HG02763 (cell line): ENCODE measurements around the gene RNU5B-1.
"Not testable (repeated sequence)": the region's sequence is repeated elsewhere in the genome, so short reads cannot be mapped to it uniquely, and the experiment has no call there.

Source experiments
- ATAC-seq: cut with Tn5 transposase; IDR thresholded peaks from one replicate; pipeline ENCODE4 v1.9.1; 2021; ENCODE audit warnings: mild to moderate bottlenecking, moderate library complexity; ENCODE audit not compliant: unreplicated experiment

Gene RNU5B-1

DNA sequence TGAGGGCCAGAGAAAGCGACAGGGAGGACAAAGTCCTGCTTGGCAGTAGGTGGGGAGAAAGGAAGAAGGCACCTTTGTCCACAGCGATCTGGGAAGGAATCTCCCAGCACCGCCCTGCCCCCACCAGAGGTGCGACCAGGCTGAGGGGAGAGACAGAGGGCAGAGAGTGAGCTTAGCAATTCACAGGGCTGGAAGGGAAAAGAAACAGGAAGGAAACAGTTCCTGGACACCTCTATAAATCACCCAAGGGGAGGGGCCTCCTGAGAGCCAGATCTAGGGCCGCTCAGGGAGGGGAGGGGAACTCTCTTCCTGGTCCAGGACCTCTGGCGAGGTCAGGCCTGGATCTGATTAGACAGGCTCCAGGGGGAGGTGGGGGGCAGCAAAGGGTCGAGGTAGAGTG is 35.4 kb downstream of the RNU5B-1 start:
- no peak for ATAC-seq

DNA sequence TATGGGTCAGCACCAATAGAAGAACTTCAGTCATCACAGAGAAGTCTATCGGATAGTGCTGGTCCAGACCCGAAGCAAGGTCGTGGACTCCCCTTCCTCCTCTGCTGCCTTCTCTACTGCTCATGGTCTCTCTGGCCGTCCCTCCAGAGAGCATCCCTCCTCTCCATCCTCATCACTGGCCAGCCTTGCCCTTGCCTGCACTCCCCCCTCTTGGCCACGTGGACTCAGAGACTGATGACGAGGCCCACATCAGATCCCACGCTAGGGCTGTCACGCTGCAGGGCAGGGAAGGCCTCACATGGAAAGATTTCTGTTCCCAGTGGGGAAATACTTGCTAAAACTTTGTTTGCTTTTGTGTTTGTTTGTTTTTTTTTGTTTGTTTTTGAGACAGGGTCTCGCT is 38.0 kb downstream of the RNU5B-1 start:
- ATAC-seq: no peak

DNA sequence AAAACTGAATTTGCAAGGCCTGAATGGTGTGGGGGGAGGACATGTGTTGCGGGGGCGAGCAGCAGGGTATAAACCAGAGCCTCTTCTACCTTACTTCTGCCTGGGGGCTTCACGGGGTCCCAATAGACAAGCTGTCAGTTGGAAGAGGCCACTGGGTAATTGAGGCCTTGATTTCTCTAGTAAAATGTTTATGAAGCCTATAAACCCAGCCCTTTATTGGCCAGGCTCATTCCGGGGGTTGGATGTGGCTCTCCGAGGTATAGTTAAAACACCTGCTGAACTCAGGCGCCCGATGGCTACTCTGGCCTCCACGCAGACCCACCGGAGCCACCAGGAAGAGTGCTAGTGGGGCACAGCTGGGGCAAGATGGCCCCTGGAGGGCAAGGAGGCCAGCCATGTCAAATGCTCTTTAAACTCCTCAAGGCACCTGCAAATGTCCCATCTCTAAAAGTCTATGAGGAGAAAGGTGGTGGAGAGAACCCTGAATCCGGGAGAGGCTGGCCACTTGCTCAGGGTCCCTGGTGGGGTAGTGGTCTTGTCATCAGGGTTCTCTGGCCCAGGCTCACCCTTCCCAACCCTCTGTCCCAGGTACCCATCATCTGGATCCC is 39.0 kb downstream of the RNU5B-1 start:
- ATAC-seq: no peak

DNA sequence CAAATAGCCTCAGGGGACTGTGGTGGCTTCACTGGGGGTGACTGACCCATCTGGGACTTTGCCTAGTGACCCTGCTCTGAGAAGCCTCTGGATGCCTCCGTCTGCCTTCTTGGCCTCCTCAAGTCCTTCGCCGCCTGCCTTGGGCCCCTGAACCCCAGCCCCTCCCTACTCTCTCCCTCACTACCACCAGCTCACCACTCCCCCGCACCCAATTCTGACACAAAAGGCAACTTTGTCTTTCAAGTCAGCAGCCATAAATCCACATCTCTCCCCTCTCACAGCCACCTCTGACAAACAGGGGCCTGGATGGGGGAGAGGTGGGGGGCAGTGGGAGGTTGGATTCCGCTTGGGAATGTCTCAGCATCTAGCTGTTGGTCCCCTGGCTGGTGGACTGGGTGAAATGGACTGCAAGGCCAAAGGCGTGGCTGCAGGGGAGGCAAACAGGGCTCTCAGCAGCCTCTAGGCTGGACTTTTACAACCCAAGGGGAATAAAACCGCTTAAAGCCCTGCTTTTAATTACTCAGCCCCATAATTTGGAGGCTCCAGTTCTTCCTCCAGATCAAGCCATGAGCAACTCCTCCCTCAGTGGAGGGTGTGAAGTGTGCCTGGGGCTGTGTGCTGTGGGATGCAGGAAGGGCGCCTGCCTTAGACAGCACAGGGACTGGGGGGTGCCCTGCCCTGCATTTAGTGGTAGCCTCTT is 39.9 kb downstream of the RNU5B-1 start:
- no peak for ATAC-seq

DNA sequence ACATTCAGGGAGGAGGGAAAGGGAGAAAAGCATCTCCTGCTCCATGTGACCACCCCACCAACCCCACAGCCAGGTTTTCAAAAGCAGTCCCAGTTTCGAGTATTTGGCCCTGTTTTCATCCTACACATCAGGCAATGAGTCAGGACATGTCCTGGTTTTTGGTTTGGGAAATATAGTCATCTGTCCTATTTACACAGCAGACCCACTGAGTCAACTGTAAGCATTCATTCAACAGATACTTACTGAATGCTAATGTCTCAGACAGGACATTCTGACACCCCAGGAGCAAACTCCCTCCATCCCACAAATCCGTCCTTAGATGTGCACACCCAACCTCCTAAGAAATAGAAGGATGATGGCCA is 40.4 kb downstream of the RNU5B-1 start:
- no peak for ATAC-seq

DNA sequence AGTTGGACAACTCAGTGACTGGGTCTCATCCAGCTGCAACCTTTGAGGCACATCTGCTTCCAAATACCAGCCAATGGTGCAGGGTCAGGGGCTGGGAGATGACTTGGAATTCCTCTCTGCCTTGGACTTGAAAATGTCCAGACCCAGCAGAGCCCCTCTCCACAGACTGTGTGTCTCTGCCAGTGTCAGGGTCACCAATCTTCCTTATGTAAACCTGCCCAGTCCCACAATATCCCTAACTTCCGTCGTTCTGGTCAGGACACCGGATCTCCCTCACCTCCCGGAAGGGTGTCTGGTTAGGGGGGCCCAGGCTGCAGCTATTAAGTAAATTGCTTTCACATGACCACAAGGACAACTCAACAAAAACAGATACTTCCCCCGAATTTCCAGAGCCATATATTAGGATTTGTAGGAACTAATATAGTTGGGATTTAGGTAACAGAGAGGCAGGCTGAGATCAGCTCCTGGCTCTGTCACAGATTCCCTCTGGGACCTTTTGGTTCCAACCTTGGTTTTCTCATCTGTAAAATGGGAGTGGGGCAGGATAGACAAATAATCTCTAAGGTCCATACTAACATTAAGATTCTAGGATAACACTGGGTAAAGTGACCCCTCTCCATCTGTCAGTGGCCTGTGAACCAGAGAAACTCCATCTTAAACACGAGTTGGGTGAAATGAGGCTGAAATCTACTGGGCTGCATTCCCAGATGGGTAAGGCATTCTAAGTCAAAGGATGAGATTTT is 42.5 kb downstream of the RNU5B-1 start:
- ATAC-seq: no peak

DNA sequence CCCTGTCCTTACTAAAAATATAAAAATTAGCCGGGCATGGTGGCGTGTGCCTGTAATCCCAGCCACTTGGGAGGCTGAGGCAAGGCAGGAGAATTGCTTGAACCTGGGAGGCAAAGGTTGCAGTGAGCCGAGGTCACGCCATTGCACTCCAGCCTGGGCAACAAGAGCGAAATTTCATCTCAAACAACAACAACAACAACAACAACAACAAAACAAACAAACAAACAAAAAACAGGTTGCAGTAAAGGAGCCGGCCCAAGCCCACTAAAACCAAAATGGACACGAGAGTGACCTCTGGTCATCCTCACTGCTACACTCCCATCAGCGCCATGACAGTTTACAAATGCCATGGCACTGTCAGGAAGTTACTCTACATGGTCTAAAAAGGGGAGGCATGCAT is 43.3 kb downstream of the RNU5B-1 start:
- ATAC-seq: not testable (repeated sequence)

DNA sequence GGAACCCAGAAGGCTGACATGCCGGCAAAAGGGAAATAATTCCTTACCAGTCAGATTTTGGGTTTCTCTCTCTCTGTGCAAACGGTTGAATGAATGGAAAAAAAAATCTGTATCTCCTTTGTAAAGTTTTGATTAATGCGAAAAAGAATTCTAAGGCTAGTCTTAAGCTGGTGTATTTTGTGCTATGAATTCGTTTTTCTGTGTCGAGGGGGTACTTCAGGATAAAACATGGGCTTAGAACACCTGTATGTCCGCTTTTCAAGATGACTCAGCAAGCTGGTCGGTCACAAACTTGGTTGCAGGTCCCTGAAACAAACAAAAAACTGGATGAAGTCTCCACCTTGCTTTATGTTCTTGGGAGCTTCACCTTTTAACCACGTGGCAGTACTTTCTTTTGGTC is 44.9 kb downstream of the RNU5B-1 start:
- no peak for ATAC-seq

DNA sequence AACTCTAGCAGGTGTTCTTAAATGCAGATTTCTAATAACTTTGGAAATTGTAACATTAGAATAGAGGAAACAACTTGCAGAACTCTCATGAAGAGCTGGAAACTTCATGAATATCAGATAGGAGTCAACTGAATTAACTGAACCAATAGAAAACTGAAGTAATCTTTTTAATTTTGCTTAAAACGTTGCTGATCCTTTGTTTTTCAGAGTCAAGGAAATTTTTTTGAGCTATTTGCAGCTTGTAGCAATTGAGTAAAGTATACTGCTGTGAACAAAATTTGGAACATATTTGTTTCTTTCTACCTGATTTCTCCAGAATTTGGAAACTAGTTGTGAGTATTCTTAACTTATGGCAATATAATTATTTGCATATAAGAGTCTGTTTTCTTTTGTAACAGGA is 47.5 kb downstream of the RNU5B-1 start:
- not testable (repeated sequence) for ATAC-seq
